ENCODE results near the gene HIBADH.

- TF ChIP-seq CTCF (IDR thresholded peaks at IDR 0.05), result no peak
- TF ChIP-seq ZFX (IDR thresholded peaks at IDR 0.05; ENCODE audit: borderline replicate concordance), result no peak
Measured at GRCh38 chr7:27549606-27550005, 113.1 kb downstream of the HIBADH start.
